ENCODE measurements around the gene LAMC3. TPM values are rescaled to one million over a fixed set of nuclear protein-coding genes. Genes with fewer than 3 reads are reported as not detected.

Gene LAMC3
- total RNA-seq, 2 donors from 2014 or later: 3.9 to 16.8 TPM

DNA sequence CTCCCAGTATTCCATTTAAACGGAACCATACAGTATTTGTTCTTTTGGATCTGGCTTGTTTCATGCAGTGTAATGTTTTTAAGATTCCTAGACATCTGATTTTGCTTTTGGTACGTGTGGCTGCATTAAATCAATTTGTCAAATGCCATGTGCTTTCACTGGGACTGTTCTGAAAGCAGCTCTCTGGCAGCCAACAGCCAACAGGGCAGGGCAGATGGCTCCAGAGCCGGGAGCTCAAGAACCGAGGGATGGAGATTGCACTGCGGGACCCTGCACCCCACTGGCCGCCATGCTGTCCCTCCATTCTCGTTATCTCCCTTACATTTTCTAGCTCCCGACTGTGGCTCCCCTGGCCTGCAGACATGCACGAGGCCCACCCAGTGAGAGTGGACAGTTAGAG is 54.0 kb downstream of the LAMC3 start:
- 42 to 58% methylated on average over 3 to 9 of the region's 9 CpGs for WGBS, 2 donors
- no peaks in the 10 kb centered on the region for H3K27me3 ChIP-seq
- intact Hi-C loops (cut with DNase I): loop anchor here (5.0 kb wide), 1 partner anchor 274 kb away; no protein-coding TSS in a partner anchor
- H3K9me3 ChIP-seq: no peaks in the 10 kb centered on the region
- H3K4me3 ChIP-seq: no peak overlapping the region
- DNase-seq (no peak), ATAC-seq (no peak)
- no peak overlapping the region for H3K27ac ChIP-seq
- TF ChIP-seq, protein P1, sequence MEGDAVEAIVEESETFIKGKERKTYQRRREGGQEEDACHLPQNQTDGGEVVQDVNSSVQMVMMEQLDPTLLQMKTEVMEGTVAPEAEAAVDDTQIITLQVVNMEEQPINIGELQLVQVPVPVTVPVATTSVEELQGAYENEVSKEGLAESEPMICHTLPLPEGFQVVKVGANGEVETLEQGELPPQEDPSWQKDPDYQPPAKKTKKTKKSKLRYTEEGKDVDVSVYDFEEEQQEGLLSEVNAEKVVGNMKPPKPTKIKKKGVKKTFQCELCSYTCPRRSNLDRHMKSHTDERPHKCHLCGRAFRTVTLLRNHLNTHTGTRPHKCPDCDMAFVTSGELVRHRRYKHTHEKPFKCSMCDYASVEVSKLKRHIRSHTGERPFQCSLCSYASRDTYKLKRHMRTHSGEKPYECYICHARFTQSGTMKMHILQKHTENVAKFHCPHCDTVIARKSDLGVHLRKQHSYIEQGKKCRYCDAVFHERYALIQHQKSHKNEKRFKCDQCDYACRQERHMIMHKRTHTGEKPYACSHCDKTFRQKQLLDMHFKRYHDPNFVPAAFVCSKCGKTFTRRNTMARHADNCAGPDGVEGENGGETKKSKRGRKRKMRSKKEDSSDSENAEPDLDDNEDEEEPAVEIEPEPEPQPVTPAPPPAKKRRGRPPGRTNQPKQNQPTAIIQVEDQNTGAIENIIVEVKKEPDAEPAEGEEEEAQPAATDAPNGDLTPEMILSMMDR (IDR thresholded peaks at IDR 0.05): no peak
- H3K4me1 ChIP-seq: no peaks in the 10 kb centered on the region
- H3K36me3 ChIP-seq (replicated peaks in 1 of 2; ENCODE audit: insufficient read depth in 1 of 2, low read depth in 2 of 2): no peaks in the 10 kb centered on the region

DNA sequence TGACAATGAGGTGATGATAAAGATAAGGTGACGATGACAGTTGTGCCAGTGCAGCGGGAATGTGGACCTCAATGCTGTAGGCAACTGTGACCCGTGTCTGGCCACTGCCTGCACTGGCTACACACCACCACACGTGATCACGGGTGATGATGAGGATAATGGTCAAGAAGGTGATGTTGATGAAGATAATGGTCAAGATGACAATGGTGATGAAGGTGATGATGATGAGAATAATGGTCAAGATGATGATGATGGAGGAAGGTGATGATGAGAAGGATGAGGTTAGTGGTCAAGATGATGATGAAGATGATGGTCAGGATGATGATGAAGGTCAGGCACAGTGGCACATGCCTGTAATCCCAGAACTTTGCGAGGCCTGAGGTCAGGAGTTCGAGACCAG is 56.6 kb downstream of the LAMC3 start:
- intact Hi-C loops (cut with DNase I): no loop called here
- ATAC-seq: no peak
- H3K27ac ChIP-seq: no peak overlapping the region

DNA sequence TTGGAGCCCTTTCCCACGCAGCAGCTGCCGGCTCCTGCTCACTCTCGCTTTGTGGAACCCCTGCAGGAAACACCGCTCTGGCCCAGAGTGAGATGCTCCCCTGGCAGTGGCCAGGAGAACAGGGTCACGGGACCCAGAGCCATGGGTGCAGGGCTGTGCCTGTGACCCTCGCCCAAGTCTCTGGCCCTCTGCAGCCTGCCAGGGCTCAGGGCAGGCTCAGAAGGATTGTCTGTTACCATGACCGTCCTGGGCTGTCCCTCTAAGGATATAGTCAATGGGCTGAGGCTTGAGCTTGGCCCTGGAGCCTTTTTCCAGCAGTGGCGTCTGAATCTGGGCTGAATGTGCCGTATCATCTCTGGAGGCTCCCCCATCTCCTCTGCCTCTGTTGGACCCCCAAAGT is 58.7 kb downstream of the LAMC3 start:
- no peak for ATAC-seq
- Histone ChIP-seq H3K9me3 (no peaks in the 10 kb centered on the region), H3K27me3 (no peaks in the 10 kb centered on the region), H3K36me3 (replicated peaks in 1 of 2; ENCODE audit: insufficient read depth in 1 of 2, low read depth in 2 of 2) (no peaks in the 10 kb centered on the region), H3K4me3 (no peak overlapping the region), H3K4me1 (no peaks in the 10 kb centered on the region), H3K27ac (no peak overlapping the region)
- DNase-seq: no peak
- intact Hi-C loops (cut with DNase I): no loop called here
- WGBS, 2 donors: 55% methylated on average over 9 of the region's 9 CpGs; no CpG with 5 or more reads in 1 of the 2 donors
- TF ChIP-seq POLR2A (IDR thresholded peaks at IDR 0.05): no peak
- TF ChIP-seq, protein P1 (IDR thresholded peaks at IDR 0.05): no peak

More for the DNA sequence above, 56.6 kb downstream of the LAMC3 start:
- TF ChIP-seq, protein P1 (IDR thresholded peaks at IDR 0.05): no peak
- TF ChIP-seq POLR2A (IDR thresholded peaks at IDR 0.05): no peak
- 69 to 80% methylated on average over 7 of the region's 7 CpGs for WGBS, 2 donors
- no peaks in the 10 kb centered on the region for H3K36me3 ChIP-seq (replicated peaks in 1 of 2; ENCODE audit: insufficient read depth in 1 of 2, low read depth in 2 of 2)
- H3K27me3 ChIP-seq: no peaks in the 10 kb centered on the region
- no peaks in the 10 kb centered on the region for H3K4me1 ChIP-seq
- H3K4me3 ChIP-seq: no peak overlapping the region
- DNase-seq: no peak
- H3K9me3 ChIP-seq: no peaks in the 10 kb centered on the region

DNA sequence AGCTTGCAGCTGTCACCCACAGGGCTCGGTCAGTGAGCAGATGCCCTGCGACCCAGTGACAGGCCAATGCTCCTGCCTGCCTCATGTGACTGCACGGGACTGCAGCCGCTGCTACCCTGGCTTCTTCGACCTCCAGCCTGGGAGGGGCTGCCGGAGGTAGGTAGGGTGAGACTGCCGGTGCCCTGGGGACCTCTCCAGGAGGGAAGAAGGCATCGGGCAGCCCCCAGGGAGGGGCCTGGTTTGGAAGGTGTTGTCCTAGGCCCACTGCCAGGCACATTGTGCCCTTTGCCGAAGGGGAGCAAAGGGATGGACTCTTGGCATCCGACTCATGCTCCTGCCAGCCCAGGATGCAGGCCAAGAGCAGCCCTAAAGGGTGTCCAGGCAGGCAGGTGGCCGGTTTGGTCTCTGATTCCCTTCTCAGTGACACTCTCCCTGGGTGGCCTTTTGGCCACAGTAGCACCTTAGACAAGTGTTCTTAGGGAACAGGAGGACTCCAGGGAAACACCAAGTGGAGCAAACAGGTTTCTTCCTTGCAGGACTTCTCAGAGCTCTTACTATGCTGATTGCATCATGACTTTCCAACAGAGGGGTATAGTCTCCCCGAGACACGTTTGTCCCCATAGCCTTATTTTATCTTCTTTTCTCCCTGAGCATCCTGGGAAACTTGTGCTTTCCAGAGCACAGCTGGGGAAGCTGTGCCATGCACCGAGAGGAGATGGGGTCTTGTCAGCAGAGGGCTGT is 59.3 kb downstream of the LAMC3 start:
- no peak for ATAC-seq
- WGBS, 2 donors: 52 to 58% methylated on average over 9 to 13 of the region's 14 CpGs
- H3K27me3 ChIP-seq: no peaks in the 10 kb centered on the region
- no peaks in the 10 kb centered on the region for H3K9me3 ChIP-seq
- no peak overlapping the region for H3K27ac ChIP-seq
- H3K36me3 ChIP-seq (replicated peaks in 1 of 2; ENCODE audit: insufficient read depth in 1 of 2, low read depth in 2 of 2): no peaks in the 10 kb centered on the region
- intact Hi-C loops (cut with DNase I): no loop called here
- TF ChIP-seq, protein P1 (IDR thresholded peaks at IDR 0.05): no peak
- no peak for TF ChIP-seq POLR2A (IDR thresholded peaks at IDR 0.05)
- H3K4me1 ChIP-seq: no peaks in the 10 kb centered on the region
- DNase-seq: no peak
- no peak overlapping the region for H3K4me3 ChIP-seq

DNA sequence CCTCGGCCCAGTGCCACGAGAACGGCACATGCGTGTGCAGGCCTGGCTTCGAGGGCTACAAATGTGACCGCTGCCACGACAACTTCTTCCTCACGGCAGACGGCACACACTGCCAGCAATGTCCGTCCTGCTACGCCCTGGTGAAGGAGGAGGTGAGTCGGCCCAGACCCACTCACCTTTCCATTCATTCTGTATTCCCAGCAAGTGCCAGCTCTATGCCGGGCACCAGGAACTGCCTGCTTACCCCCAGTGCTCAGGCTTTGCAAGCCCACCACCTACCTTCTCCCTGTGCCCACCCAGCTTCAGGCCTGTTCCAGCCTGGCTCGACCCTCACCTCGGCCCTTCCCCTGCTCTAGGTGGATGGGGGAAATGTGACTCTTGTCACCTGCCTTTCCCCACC is 60.7 kb downstream of the LAMC3 start:
- ATAC-seq (no peak), DNase-seq (no peak)
- H3K4me3 ChIP-seq: no peak overlapping the region
- H3K4me1 ChIP-seq: no peaks in the 10 kb centered on the region
- no peaks in the 10 kb centered on the region for H3K36me3 ChIP-seq (replicated peaks in 1 of 2; ENCODE audit: insufficient read depth in 1 of 2, low read depth in 2 of 2)
- WGBS, 2 donors: 65 to 78% methylated on average over 10 to 14 of the region's 15 CpGs
- H3K27ac ChIP-seq: no peak overlapping the region
- H3K9me3 ChIP-seq: no peaks in the 10 kb centered on the region
- H3K27me3 ChIP-seq: no peaks in the 10 kb centered on the region
- intact Hi-C loops (cut with DNase I): no loop called here
- TF ChIP-seq, protein P1 (IDR thresholded peaks at IDR 0.05): no peak
- no peak for TF ChIP-seq POLR2A (IDR thresholded peaks at IDR 0.05)
